WI38 (cell line): Measurements from ENCODE around the gene TMEM97.

Experiments used
- H3K4me3 ChIP-seq: 2 replicates; pipeline ENCODE4 v1.5.1; 2011; ENCODE audit warnings: low read depth, mild to moderate bottlenecking, control low read depth, low read length
- TF ChIP-seq, protein P1 (sequence below): IDR thresholded peaks from 2 replicates; pipeline ENCODE4 v1.5.1; 2012; ENCODE audit warnings: low read depth, mild to moderate bottlenecking, control low read depth, low read length

TMEM97 gene

DNA sequence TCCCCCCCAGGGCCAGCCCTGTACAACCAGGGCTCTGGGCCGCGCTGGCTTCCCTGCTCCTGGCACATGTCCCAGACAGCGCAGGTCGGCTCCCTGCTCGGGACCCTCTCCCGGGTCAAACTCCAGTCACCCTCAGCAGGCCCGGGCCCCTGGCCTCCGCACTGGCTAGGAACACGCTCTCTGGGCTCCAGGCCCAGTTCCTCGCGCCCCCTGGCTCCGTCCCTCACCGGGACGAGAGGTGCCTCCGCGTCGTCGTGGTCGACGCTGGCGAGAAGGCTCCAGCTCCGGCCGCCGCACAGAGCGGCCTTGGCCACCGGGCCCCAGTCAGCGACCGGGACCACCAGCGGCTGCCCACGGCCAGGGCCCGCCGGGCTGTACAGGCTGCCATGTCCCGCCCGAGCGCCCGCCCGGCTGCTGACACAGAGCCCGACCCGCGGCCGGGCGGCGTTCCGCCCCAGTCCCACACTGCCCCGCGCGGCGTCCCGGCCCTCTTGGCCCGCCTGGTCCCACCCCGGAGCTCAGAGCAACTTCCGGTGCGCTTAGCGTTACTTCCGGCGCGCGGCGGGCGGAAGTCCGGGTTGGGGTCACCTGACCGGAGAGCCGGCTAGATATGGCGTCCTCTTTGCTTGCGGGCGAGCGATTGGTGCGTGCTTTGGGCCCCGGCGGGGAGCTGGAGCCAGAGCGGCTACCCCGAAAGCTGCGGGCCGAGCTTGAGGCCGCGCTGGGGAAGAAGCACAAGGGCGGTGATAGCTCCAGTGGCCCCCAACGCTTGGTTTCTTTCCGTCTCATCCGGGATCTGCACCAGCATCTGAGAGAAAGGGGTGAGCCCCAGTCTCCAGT is 38.3 kb downstream of the TMEM97 start, which contains the start of gene POLDIP2:
TSS of gene POLDIP2 (minus strand) at position 467 of the 840 bp plus-strand sequence. CDS start at position 388, 79 bp downstream.
- TF ChIP-seq, protein P1, sequence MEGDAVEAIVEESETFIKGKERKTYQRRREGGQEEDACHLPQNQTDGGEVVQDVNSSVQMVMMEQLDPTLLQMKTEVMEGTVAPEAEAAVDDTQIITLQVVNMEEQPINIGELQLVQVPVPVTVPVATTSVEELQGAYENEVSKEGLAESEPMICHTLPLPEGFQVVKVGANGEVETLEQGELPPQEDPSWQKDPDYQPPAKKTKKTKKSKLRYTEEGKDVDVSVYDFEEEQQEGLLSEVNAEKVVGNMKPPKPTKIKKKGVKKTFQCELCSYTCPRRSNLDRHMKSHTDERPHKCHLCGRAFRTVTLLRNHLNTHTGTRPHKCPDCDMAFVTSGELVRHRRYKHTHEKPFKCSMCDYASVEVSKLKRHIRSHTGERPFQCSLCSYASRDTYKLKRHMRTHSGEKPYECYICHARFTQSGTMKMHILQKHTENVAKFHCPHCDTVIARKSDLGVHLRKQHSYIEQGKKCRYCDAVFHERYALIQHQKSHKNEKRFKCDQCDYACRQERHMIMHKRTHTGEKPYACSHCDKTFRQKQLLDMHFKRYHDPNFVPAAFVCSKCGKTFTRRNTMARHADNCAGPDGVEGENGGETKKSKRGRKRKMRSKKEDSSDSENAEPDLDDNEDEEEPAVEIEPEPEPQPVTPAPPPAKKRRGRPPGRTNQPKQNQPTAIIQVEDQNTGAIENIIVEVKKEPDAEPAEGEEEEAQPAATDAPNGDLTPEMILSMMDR = no peak
- H3K4me3 ChIP-seq = peak within 1 kb of the TSS; percentile 73

DNA sequence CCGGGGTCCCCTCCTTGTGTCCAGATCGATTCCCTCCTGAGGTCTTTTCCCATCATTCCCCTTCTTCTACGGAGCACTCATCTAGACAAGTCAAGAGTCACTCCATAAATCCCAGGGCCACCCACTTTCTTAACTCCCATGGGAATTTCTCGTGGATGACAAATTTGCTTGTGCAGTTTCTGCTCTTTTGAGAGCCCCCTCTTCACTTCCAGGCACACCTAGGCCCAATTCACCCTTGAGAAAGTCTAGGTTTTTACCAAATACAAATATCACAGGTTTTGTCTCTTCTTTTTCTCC is 38.8 kb downstream of the TMEM97 start:
- H3K4me3 ChIP-seq = peak overlapping the region; percentile 73
- TF ChIP-seq, protein P1 = no peak

DNA sequence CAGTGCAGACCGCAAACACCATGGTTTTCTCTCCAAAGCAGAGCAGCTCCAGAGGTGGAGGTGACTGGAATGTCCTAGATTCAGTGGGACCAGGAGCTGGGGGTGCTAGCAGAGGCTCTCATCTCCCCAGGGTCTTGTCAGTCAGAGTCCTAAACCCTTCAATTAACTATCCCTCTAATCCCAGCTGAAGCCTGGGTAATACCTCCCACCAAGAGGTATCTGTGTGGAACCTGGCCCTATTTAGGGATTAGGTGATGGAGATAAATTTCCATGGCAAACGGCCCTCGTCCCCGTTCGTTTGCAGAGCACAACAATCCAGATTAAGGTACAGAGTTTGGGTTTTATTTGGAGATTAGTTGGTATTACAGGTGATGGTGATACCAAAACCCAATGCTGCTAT is 44.2 kb downstream of the TMEM97 start:
- no peak overlapping the region for H3K4me3 ChIP-seq
- TF ChIP-seq, protein P1 = no peak

DNA sequence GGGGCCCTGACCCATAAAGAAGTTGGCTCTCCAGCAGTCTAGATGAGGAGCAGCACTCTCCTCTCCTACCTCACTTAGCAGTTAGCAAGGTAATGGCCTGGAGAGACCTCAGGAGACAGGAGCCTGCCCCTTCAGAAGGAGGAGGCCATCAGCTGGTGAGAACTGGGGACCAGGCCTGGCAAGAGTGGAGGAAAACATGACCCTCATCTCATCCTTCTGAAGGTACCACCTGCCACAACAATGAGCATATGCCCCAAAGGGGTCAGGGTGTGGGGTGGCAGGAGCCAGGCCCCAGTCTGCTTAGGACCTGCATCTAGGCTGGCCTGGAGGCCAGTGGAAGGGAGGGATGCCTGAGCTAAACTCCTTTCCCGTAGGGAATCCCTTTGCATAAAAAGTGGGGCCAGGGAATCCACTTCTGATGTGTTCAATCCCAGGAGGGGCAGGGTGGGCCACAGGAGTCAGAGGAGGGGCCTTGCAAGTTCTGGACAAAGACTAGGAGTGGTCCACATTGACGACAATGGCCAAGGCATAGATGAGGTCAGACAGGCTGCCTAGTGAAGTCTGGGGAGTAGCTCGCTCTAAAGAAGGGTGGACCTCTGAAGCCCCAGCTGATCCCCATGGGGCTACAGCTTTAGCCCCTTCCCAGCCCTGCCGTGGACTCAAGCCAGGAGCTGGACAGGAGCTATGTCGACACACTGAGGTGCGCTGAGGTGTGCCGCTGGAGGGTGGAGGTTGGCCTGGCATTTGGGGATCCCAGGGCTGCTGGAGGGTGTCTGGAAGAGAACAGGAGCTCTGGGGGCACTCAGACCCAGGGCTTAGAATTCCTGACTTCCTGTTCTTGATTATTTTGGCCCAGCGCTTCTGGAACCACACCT is 45.0 kb downstream of the TMEM97 start:
- TF ChIP-seq, protein P1 = no peak

DNA sequence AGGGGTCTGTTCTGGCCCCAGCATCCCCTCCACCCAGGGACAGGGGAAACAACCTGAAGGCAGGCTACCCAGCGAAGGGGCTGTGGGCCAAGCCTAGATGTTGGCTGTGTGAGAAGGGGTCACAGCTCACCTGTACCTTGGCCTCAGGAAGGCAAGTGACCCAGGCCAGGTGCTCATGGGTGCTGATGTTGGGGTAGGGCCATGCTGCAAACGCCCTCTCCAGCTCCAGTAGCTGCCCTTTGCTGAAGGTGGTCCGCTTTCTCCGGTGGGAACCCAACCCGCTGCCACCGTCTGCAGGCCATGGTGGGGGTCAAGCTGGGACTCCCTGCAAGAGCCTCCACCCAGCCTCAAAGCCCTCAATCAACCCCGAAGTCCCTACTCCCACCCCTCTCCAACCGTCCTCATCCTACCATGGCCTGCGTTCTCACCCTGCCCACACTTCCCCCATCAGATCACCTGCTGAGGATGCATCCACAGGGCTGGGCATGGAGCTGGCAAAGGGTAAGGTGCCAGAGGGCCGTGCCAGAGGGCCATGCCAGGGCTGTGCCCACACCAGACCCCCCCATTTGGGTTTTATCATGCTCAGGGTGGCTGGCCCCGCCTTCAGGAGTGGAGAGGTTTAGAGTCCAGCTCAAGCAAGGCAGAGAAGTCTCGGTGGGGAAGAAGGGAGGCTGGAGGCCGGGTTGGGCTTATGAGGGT is 45.8 kb downstream of the TMEM97 start, which contains the start of gene SEBOX:
TSS of gene SEBOX (minus strand) at position 535 of the 699 bp plus-strand sequence. CDS start at position 487, 48 bp downstream.
- H3K4me3 ChIP-seq = no peak within 1 kb of the TSS
- TF ChIP-seq, protein P1 = no peak

More for the DNA sequence above, 45.0 kb downstream of the TMEM97 start:
- no peak overlapping the region for H3K4me3 ChIP-seq

DNA sequence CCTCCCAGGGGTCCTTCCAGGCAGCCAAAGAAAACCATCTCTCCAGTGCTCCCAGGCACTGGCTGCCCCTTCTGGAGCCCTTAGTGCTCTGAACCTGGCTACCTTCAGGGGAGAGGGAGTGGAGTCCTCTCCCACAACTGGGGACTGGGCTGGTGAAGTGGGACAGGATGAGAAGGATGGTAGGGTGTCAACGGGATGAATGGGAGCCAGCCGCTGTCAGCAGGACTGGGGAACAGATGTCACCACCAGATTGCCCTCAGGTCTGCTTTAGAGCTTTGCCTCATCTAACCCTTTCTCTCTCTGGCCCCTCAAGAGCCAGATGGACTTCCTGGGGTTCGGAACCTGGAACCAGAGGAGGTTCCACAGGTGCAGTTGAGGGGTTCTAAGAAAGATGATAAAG is 46.5 kb downstream of the TMEM97 start:
- TF ChIP-seq, protein P1 = no peak
- H3K4me3 ChIP-seq = no peak overlapping the region
